DOHH2 (cell line): Measurements from ENCODE around the gene MRTFB.

Source experiments
- H3F3A ChIP-seq: fragments of 200-600 bp; sonication (generic), shearing (Covaris generic); 2 replicates; pipeline ENCODE4 v1.6.0; 2016; ENCODE audit warnings: antibody characterized with exemption, mild to moderate bottlenecking; ENCODE audit not compliant: control insufficient read depth, insufficient read depth
- H3K27ac ChIP-seq: fragments of 200-600 bp; sonication (generic); 2 replicates; pipeline ENCODE4 v1.5.1; 2014; ENCODE audit warnings: low read depth, mild to moderate bottlenecking, low read length, moderate library complexity
- H3K27me3 ChIP-seq: fragments of 200-600 bp; sonication (generic); 2 replicates; pipeline ENCODE4 v1.6.1; 2014; ENCODE audit warnings: mild to moderate bottlenecking, low read length, mixed read lengths; ENCODE audit not compliant: control insufficient read depth
- H3K36me3 ChIP-seq: fragments of 200-600 bp; sonication (generic); 2 replicates; pipeline ENCODE4 v1.6.1; 2014; ENCODE audit warnings: mild to moderate bottlenecking, low read length, moderate library complexity, mixed read lengths; ENCODE audit not compliant: control insufficient read depth
- H3K4me1 ChIP-seq: fragments of 200-600 bp; sonication (generic); 2 replicates; pipeline ENCODE4 v1.6.1; 2014; ENCODE audit warnings: mild to moderate bottlenecking, low read length, mixed read lengths; ENCODE audit not compliant: control insufficient read depth
- H3K4me2 ChIP-seq: fragments of 200-600 bp; sonication (generic); 2 replicates; pipeline ENCODE4 v1.6.0; 2014; ENCODE audit warnings: mild to moderate bottlenecking, low read length, moderate library complexity
- H3K4me3 ChIP-seq: fragments of 200-600 bp; sonication (generic); 2 replicates; pipeline ENCODE4 v1.5.1; 2014; ENCODE audit warnings: mild to moderate bottlenecking, low read length, mixed read lengths
- H3K79me2 ChIP-seq: fragments of 200-600 bp; sonication (generic); 2 replicates; pipeline ENCODE4 v1.6.1; 2014; ENCODE audit warnings: mild to moderate bottlenecking, low read length, mixed read lengths; ENCODE audit not compliant: control insufficient read depth
- H3K9me2 ChIP-seq: fragments of 200-600 bp; sonication (generic); replicated peaks from 2 replicates; pipeline ENCODE4 v1.6.1; 2014; ENCODE audit warnings: mild to moderate bottlenecking, low read length, mixed read lengths; ENCODE audit not compliant: control insufficient read depth
- H3K9me3 ChIP-seq: fragments of 200-600 bp; sonication (generic); 2 replicates; pipeline ENCODE4 v1.6.1; 2014; ENCODE audit warnings: antibody characterized with exemption, low read length, mixed read lengths; ENCODE audit not compliant: control insufficient read depth, insufficient read depth
- H4K20me1 ChIP-seq: fragments of 200-600 bp; sonication (generic); 2 replicates; pipeline ENCODE4 v1.6.0; 2014; ENCODE audit warnings: low read depth, mild to moderate bottlenecking, antibody characterized with exemption, low read length, moderate library complexity; ENCODE audit not compliant: control insufficient read depth, insufficient read depth
- CTCF ChIP-seq: fragments of 200-600 bp; sonication (generic); IDR thresholded peaks from one replicate; pipeline ENCODE4 v1.5.1; 2014; ENCODE audit warnings: antibody characterized with exemption, mild to moderate bottlenecking, low read depth, low read length; ENCODE audit not compliant: poor library complexity, severe bottlenecking
- EZH2phosphoT487 ChIP-seq: fragments of 200-600 bp; sonication (generic); IDR thresholded peaks from 2 replicates; pipeline ENCODE4 v1.6.1; 2017; ENCODE audit warnings: borderline replicate concordance, mild to moderate bottlenecking, antibody characterized with exemption, low read length, moderate library complexity, mixed read lengths

The MRTFB gene

GRCh38 chr16:14087590-14088154 is 16.6 kb downstream of the MRTFB start:
- no peaks in the 10 kb centered on the region for H3K9me3 ChIP-seq
- TF ChIP-seq CTCF (no peak), EZH2phosphoT487 (no peak)
- H3K9me2 ChIP-seq: no peaks in the 10 kb centered on the region
- H3K27ac ChIP-seq: no peak overlapping the region
- no peaks in the 10 kb centered on the region for H3K4me1 ChIP-seq
- no peak overlapping the region for H3K4me3 ChIP-seq
- no peaks in the 10 kb centered on the region for H3K27me3 ChIP-seq
- H3F3A ChIP-seq: no peaks in the 10 kb centered on the region
- H4K20me1 ChIP-seq: peaks cover 3% of the 10 kb centered on the region; the same call in 1 of the 2 replicates
- H3K4me2 ChIP-seq: no peak overlapping the region
- peaks cover 8% of the 10 kb centered on the region for H3K79me2 ChIP-seq
- peaks cover 10% of the 10 kb centered on the region; the same call in 1 of the 2 replicates for H3K36me3 ChIP-seq

- Histone ChIP-seq H3K9me3 (no peaks in the 10 kb centered on the region), H3K27me3 (no peaks in the 10 kb centered on the region), H3K4me1 (no peaks in the 10 kb centered on the region), H3K36me3 (peaks cover 10% of the 10 kb centered on the region; the same call in 1 of the 2 replicates), H3K79me2 (peaks cover 8% of the 10 kb centered on the region), H3K27ac (no peak overlapping the region), H3K4me2 (no peak overlapping the region), H4K20me1 (peaks cover 3% of the 10 kb centered on the region; the same call in 1 of the 2 replicates), H3F3A (no peaks in the 10 kb centered on the region), H3K4me3 (no peak overlapping the region), H3K9me2 (no peaks in the 10 kb centered on the region)
- TF ChIP-seq EZH2phosphoT487 (no peak), CTCF (no peak)
Measured at GRCh38 chr16:14088155-14088753, 17.1 kb downstream of the MRTFB start.

- Histone ChIP-seq H3K9me3 (no peaks in the 10 kb centered on the region), H3K27me3 (no peaks in the 10 kb centered on the region), H3K36me3 (no peaks in the 10 kb centered on the region), H4K20me1 (peaks cover 3% of the 10 kb centered on the region; the same call in 1 of the 2 replicates), H3K79me2 (peaks cover 4% of the 10 kb centered on the region), H3K27ac (no peak overlapping the region), H3K4me3 (no peak overlapping the region), H3K9me2 (no peaks in the 10 kb centered on the region), H3F3A (no peaks in the 10 kb centered on the region), H3K4me1 (no peaks in the 10 kb centered on the region), H3K4me2 (no peak overlapping the region)
- TF ChIP-seq CTCF: no peak
- TF ChIP-seq EZH2phosphoT487: no peak
Measured at GRCh38 chr16:14089283-14089823, 18.2 kb downstream of the MRTFB start.
